Progenitor cell of endocrine pancreas (in vitro differentiated cells): ENCODE data around the gene CEP97. TPM values are rescaled to one million over a fixed set of nuclear protein-coding genes. Genes with fewer than 3 reads are reported as not detected.

Experiments used
- DNase-seq: peaks from one replicate; pipeline ENCODE4 v3.0.0; 2021; ENCODE audit warnings: low spot score; ENCODE audit not compliant: unreplicated experiment
- H3K27ac Mint-ChIP-seq: 2 replicates; pipeline ENCODE4 v1.8.0; 2021; ENCODE audit warnings: mild to moderate bottlenecking, moderate library complexity, mixed read lengths
- H3K27me3 Mint-ChIP-seq: 2 replicates; pipeline ENCODE4 v1.8.0; 2021; ENCODE audit warnings: mixed read lengths
- H3K36me3 Mint-ChIP-seq: 2 replicates; pipeline ENCODE4 v1.8.0; 2022; ENCODE audit warnings: mixed read lengths; ENCODE audit not compliant: insufficient read depth
- H3K4me1 Mint-ChIP-seq: 2 replicates; pipeline ENCODE4 v1.8.0; 2021; ENCODE audit warnings: low read depth, mixed read lengths
- H3K4me3 Mint-ChIP-seq: 2 replicates; pipeline ENCODE4 v1.8.0; 2021; ENCODE audit warnings: low read depth, mild to moderate bottlenecking, moderate library complexity, mixed read lengths
- H3K9me3 Mint-ChIP-seq: 2 replicates; pipeline ENCODE4 v1.8.0; 2021; ENCODE audit warnings: low read depth, mixed read lengths
- total RNA-seq: library from RNA; stranded (reverse); gene quantifications from 2 replicates; pipeline ENCODE4 v1.2.1, GENCODE V29; 2021
- TF ChIP-seq, protein P1 (sequence below): fragments of 200-600 bp; sonication (generic); IDR thresholded peaks from one replicate; pipeline ENCODE4 v1.5.0; 2021; ENCODE audit warnings: antibody characterized with exemption, mild to moderate bottlenecking; ENCODE audit not compliant: unreplicated experiment

The CEP97 gene
- total RNA-seq, 1 donor from 2014 or later: 21.9 TPM

DNA sequence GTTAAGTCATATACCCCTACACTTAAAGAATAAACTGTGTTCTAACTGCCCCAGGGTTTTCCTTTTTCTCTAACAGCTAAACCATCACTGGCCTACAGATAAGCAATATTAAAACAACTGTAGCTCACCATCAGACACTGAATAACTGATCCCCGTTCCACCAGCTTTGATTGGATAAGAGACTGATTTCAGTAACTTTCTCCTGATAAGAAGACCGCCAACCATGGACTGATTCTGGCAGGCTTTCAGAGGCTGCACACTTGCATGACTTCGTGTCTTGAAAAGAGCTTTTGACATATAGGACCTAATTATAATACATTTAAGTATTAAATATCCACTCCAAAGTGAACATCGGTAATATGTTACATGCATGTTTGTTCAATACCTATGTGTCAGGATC lies 15.3 kb upstream of the CEP97 start:
- H3K4me3 Mint-ChIP-seq: no peak overlapping the region
- no peaks in the 10 kb centered on the region for H3K4me1 Mint-ChIP-seq
- DNase-seq: no peak
- no peaks in the 10 kb centered on the region for H3K9me3 Mint-ChIP-seq
- no peaks in the 10 kb centered on the region for H3K36me3 Mint-ChIP-seq
- H3K27ac Mint-ChIP-seq: no peak overlapping the region
- H3K27me3 Mint-ChIP-seq: no peaks in the 10 kb centered on the region
- TF ChIP-seq, protein P1, sequence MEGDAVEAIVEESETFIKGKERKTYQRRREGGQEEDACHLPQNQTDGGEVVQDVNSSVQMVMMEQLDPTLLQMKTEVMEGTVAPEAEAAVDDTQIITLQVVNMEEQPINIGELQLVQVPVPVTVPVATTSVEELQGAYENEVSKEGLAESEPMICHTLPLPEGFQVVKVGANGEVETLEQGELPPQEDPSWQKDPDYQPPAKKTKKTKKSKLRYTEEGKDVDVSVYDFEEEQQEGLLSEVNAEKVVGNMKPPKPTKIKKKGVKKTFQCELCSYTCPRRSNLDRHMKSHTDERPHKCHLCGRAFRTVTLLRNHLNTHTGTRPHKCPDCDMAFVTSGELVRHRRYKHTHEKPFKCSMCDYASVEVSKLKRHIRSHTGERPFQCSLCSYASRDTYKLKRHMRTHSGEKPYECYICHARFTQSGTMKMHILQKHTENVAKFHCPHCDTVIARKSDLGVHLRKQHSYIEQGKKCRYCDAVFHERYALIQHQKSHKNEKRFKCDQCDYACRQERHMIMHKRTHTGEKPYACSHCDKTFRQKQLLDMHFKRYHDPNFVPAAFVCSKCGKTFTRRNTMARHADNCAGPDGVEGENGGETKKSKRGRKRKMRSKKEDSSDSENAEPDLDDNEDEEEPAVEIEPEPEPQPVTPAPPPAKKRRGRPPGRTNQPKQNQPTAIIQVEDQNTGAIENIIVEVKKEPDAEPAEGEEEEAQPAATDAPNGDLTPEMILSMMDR: no peak

DNA sequence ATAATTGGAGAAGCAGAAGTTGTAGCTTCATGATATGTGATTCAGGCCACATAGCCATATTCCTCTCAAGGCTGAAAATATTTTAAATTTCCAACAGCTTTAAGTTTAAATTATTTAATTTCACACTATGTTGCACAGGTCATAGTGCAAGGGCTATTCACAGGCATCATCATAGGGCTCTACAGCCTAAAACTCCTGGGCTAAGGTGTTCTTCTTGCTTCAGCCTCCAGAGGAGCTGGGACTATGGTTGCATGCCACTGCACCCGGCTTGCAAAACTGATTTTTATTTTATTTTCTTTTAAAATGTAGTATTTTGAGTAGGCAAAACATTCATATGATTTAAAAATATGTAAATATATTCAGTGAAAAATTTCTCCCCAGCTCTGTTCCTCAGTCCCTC lies 6.0 kb upstream of the CEP97 start:
- Mint-ChIP-seq H3K27ac (no peak overlapping the region), H3K36me3 (no peaks in the 10 kb centered on the region), H3K4me3 (no peak overlapping the region), H3K4me1 (no peaks in the 10 kb centered on the region), H3K9me3 (no peaks in the 10 kb centered on the region), H3K27me3 (no peaks in the 10 kb centered on the region)
- TF ChIP-seq, protein P1: no peak
- no peak for DNase-seq

DNA sequence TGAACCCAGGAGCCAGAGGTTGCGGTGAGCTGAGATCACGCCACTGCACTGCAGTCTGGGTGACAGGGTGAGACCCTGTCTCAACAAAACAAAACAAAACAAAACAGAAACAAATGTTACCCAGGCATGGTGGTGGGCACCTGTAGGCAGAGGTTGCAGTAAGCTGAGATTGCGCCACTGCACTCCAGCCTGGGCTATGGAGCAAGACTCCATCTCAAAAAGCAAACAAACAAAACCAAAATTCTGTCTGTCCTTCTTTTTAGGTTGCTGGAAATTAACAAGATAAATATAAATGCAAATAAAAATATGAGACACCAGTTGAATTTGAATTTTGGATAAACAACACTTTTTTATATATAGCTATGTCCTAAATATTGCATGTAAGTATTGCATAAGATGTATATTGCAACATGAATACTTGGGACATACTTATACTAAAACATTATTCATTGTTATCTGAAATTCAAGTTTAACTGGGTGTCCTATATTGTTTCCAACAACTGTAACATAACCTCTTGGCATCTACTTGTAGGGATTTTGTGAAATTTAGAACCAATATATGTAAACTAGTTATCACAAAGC lies 4.7 kb upstream of the CEP97 start:
- DNase-seq: no peak
- no peaks in the 10 kb centered on the region for H3K27me3 Mint-ChIP-seq
- TF ChIP-seq, protein P1: no peak

DNA sequence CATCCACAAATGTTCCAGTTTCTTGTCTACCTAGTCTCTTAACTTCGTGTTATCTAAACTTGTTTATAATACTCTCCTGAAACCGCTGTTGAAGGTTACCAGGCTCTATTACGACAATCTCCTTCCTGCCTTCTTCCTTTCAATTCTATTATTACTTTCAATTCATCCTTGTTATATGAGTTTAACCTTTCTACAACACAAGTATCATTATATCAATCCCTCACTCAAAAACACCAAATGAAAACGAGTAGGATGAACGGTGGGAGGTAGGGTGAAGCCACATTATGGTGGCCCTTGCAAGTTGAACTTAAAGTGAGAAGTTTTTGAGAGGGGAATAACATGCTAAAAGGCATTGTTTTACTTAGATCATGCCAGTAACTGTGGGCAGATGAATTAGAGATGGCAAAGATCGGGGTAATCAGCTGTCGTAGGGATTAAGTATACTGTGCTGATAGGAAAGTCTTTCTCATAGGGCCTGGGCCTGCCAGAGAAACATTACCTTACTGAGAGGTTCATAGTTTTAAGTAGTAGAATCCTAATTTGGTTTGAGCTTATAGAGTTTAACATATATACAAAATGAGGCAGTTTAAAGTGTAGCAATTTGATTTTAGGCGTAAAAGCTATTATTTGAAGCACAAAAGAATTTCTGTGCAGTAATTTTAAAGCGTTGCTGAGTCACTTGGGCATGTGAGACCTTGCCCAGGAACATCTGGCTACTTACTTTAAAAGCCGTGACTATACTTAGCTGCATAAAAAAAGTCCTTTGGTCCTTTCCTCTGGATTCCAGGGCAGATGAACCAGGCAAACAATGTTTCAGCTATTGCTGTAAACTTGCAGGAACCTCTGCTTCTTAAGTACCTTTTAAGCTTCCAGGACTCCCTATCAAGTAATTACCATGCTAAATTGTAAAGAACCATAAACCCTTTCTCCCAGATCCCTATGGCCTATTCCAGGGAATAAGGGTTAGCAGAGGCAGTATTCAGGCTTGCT lies 3.3 kb upstream of the CEP97 start:
- H3K9me3 Mint-ChIP-seq: no peaks in the 10 kb centered on the region
- no peaks in the 10 kb centered on the region for H3K27me3 Mint-ChIP-seq
- DNase-seq: no peak
- no peak overlapping the region for H3K27ac Mint-ChIP-seq
- TF ChIP-seq, protein P1: no peak
- peaks cover 6% of the 10 kb centered on the region for H3K4me1 Mint-ChIP-seq
- H3K36me3 Mint-ChIP-seq: no peaks in the 10 kb centered on the region
- H3K4me3 Mint-ChIP-seq: no peak overlapping the region

More for the DNA sequence above, 4.7 kb upstream of the CEP97 start:
- Mint-ChIP-seq H3K36me3 (no peaks in the 10 kb centered on the region), H3K4me1 (no peaks in the 10 kb centered on the region), H3K9me3 (no peaks in the 10 kb centered on the region), H3K4me3 (no peak overlapping the region), H3K27ac (no peak overlapping the region)

DNA sequence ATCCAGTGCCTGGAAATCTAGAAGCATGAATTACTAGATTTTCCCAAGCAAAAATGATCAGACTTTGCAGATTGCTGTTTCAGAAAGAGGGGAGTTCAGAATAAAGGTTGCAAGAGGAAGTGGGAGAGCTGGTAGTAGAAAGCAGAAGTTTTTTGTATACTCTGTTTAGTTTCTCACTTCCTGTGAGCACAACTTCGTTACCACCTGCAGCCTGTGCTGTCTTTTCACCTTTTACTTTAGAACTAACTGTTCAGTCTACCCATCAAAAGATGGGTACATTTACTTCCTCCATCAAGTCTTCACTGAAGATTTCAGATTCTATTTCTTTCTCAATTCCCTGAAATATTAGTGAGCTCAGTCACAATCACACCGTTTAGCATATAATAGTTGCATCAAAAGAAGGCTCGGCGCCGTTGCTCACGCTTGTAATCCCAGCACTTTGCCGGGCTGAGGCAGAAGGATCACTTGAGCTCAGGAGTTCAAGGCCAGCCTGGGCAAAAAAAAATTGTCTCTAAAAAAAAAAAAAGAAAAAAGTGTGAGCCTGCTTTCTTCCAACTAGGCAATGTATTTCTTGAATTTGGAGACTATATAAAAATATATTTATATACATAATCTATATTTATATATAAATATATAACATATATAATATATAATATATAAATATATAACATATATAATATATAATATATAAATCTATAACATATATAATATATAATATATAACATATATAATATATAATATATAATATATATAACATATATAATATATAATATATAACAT lies 1.8 kb upstream of the CEP97 start:
- H3K4me1 Mint-ChIP-seq: peaks cover 6% of the 10 kb centered on the region
- no peaks in the 10 kb centered on the region for H3K36me3 Mint-ChIP-seq
- no peaks in the 10 kb centered on the region for H3K9me3 Mint-ChIP-seq
- no peak overlapping the region for H3K4me3 Mint-ChIP-seq
- TF ChIP-seq, protein P1: no peak
- H3K27ac Mint-ChIP-seq: no peak overlapping the region
- H3K27me3 Mint-ChIP-seq: no peaks in the 10 kb centered on the region
- no peak for DNase-seq
